AG20443 (cell line): ENCODE results near the gene TECTB.
A peak's percentile ranks its signal among the peaks of the same experiment; 100 is the strongest.
"Not testable (repeated sequence)": the region's sequence is repeated elsewhere in the genome, so short reads cannot be mapped to it uniquely, and the experiment has no call there.

Experiments
- DNase-seq: peaks from one replicate; pipeline ENCODE4 v3.0.0; 2012; ENCODE audit warnings: low spot score, mixed read lengths

Gene TECTB

DNA sequence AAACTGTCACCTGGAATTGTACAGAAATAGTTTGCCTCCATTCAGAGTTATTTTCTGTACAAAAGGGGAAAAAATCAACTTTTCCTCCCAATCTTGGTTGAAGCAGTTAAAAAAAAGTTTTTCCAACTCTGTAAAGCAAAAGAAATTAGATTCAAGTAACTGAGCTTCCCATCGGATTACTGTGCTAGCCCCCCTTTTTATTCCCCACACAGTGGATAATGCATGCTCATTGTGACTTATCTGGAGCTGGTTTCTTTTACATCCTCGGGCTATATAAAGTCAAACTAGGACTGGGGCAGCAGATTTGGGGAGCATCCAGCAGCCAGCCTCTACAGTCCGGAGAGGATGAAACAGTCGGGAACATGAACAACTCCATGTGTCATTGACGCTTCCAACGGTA, at the start of gene TECTB:
Gene TECTB (plus strand): TSS at position 301 of the 400 bp plus-strand sequence. CDS start 335 bp downstream, outside the sequence.
- DNase-seq: no peak

DNA sequence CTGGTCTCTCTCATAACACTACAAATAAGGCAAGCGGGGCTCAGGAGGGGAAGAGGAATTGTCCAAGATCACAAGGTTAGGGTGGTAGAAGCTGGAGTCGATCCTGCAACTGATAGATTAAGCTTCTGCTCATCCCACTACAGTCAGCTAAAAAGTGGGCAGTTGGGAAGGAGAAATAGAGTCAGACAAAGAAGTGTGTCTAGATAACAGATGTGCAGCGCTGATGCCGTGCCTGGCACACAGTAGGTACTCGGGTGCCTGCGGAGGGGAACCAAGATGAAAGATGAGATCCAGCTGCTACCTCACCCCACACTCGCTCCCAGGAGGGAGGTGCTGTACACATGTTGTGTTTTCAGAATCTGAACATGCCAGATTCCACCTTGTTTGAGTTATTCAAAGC, 48.1 kb upstream of the TECTB start:
- DNase-seq: no peak

DNA sequence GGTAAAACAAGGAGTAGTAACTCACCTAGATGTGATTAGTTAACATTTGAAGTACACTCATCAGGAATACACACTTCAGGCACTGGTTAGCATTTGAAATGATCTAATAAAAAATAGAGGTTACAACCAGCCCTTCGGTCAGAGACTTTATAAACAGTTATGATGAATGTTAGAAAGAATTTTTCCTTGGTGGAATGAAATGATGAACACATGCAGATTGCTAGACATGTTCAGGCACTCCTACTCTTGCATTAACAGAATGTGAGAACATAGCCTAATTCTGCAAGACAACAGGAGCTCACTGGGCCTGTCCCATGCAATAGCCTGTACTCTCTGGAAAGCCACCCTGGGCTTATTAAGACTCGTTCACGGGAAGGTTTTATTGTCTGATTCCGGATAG, 47.3 kb upstream of the TECTB start:
- DNase-seq: peak; percentile 40

DNA sequence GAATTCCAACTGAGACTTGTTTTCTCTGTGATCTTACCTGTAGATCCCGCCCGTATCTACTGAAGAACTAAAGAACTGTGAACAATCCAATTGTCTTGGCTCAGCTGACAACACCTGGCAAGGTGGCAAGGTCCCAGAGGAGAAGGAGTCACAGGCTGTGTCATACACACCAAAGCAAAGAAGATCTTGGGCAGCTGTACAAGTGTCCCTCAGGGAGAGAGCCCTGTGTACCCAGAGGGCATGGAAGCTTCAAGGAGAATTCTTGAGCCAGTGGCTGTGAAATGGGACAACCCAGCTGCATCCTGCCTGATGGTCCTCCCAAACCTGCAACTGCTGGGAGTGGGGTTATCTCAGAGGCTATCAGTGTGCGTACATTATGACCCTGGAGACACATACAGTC, 46.7 kb upstream of the TECTB start:
- DNase-seq: no peak

DNA sequence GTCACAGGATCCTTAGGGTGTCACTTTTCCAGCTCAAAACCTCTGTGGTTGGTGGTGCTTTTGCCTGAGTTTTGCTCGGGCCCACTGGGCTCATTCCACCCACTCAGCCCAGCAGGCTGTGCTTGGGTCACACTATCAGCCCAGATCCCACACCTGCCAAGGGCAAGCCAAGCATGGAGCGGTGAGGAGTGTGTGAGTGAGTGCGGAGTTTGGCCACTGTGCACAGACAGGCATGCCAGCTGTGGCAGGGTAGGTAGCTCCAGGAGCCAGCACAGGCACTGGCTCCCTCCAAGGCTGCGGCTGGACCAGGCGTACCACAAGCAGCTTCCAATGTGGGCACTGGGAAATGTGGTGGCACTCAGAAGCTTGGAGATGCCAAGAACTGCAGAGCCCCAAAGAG, 43.9 kb upstream of the TECTB start:
- DNase-seq: no peak

DNA sequence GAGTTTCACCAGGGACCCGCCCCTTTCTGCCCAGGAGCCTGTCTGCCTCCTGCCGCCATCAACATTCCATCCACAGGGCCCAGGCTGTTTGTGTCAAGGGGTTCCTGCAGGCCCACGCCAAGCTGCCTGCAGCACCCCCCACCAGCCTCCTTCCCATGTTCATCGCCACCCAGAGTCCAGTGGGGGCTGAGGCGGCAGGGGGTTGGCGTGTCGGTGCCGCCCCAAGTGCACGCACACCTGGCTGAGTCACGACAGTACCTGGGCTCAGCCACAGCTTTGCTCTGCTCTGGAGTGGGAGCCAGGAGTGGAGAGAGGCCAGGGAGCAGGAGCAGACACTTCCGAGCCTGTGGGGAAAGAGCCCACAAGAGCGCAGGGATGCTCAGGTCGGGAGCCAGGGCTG, 42.8 kb upstream of the TECTB start:
- DNase-seq: no peak

DNA sequence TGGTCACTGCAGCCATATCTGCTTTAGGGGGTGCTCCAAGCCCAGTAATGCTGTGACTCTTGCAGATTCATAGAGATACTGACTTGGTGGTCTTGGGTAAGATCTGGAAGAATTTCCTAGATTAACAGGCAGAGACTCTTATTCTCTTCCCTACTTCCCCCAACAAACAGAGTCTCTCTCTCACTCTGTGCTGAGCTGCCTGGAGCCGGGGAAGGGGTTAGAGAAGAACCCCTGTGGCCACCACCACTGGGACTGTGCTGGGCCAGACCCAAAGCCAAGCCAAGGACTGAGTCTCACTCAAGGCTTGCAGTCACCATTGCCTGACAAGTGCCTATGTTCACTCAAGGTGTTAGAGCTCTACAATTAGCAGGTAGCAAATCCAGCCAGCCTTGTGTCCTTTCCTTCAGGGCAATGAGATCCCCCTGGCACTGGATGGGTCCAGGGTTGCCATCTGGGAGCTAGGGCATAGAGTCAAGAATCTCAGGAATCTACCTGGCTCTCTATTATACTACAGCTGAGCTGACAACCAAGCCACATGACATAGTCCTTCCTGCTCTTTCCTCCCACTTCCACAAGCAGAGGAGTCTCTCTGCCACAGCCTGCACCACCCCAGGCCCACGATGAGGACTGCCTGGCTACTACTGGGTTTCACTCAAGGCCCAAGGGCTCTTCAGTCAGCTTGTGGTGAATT, 41.4 kb upstream of the TECTB start:
- DNase-seq: no peak

DNA sequence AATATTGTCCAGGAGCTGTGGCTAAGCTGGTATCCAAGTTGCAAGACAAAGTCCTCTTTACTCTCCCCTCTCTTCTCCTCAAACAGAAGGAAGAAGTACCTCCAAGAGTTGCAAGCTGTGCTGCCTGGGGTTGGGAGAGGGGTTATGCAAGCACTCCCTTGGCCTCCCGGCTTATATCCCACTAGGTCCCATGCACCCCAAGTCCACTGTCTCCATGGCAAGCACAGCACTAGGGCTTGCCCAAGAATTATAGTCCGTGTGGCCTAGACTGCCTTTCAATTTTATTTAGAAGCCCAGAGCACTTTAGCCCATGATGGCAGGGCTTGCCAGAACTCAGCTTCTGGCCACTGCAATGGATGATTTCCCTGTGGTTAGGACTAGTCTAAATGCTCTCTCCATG, 40.4 kb upstream of the TECTB start:
- no peak for DNase-seq

DNA sequence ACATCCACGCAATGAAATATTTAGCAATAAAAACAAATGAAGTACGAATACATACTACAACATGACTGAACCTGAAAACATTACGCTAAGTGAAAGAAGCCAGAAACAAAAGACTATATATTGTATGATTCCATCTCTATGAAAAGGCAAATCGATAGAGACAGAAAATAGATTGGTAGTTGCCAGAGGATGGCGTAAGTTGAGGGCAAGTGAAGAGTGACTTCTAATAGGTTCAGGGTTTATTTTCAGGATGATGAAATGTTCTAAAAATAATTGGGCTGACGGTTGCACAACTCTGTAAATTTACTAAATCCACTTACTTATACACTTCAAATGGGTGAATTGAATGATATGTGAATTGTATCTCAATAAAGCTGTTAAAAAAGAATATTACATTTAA, 39.5 kb upstream of the TECTB start:
- no peak for DNase-seq

DNA sequence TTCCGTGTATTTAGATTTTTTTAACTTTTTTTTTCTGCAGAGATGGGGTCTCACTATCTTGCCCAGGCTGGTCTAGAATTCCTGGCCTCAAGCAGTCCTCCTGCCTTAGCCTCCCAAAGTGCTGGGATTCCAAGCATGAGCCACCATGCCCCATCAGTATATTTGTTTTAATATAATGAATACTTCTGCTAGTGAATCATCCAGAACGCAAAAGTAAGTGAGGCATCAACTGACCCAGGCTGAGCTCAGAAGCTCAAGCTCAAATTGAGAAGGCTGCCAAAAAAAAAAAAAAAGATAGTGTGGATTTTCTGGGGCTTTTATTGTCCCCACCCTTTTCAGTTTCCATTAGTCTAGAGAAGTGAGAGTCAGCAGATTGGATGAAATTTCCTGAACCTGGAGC, 39.0 kb upstream of the TECTB start:
- DNase-seq: peak; percentile 47

DNA sequence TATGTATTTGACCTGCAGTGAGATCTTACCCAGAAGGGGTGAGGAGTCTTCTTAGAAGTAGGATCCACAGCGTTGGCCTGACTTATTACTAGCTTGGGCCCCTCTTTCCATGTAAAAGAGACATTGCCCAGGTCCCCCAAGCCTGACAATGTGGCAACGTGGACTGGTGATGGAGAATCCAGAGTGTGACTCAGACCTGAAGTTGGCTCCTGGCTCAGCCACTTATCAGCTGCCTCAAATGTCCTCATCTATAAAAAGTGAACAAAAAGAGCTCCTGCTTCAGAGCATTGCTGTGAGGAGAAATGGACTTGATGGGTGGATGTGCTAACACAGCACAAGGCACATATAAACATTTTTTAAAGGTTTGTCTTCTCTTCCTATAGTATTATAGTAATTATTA, 35.4 kb upstream of the TECTB start:
- no peak for DNase-seq

DNA sequence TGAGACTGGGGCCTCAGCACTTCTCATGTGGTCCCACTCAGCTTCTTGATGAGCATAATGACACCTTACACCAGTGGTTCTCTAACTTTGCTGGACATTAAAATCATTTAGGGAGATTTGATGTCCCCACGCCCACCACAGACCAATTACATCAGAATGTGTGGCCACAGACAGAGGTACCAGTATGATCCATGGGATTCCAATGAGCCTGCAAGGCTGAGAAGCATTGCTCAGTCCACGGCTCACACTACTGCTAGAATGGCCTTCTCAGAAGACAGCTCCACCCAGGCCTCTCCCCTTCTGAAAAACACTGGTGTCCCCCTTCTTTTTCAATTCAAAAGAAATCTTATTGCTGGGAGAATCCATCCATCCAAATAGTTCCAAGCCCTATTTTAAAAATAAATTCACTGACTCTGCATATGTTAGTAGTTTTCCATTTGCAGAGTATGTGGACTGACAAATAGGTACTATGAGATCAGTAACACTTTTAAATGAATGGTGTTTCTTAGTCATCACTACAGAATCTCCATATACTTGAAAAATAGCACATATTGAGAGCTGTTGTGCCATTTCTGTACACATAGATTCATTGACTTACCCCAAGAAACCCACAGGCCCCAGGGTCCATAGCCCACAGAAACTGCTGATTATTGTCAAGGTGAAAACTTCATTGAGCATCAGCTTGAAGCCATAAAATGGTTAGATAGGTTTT, 34.5 kb upstream of the TECTB start:
- no peak for DNase-seq

DNA sequence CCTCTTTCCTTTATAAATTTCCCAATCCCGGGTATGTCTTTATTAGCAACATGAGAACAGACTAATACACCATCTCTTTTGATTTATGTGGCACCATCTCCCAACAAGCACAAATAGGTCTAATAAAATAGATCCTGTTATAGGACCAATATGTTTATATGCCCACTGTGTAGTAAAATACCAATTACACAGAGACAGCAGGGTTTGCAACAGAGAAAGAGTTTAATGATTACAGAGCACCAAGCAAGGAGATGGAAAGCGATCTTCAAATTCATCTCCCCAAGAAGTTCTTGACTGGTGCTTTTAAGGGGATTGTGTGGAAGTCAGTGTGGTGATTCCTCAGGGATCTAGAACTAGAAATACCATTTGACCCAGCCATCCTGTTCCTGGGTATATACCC, 33.5 kb upstream of the TECTB start:
- no peak for DNase-seq

DNA sequence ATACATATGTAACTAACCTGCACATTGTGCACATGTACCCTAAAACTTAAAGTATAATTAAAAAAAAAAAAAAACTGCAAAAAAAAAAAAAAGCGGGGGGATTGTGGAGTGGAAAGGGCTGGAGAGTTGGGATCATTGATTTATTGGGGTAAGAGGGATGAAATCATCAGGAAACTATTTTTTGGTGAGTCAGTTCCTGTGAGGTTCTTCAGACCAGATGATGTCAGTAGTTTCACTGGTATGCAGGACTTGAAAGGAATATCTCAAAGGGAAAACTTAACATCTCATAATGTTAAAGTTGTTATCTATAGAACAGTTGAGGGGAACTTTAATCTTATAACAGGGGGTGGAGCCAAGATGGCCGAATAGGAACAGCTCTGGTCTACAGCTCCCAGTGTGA, 32.6 kb upstream of the TECTB start:
- DNase-seq: peak; percentile 44

DNA sequence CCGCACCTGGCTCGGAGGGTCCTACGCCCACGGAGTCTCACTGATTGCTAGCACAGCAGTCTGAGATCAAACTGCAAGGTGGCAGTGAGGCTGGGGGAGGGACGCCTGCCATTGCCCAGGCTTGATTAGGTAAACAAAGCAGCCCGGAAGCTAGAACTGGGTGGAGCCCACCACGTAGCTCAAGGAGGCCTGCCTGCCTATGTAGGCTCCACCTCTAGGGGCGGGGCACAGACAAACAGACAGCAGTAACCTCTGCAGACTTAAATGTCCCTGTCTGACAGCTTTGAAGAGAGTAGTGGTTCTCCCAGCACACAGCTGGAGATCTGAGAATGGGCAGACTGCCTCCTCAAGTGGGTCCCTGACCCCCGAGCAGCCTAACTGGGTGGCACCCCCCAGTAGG, 32.0 kb upstream of the TECTB start:
- not testable (repeated sequence) for DNase-seq

DNA sequence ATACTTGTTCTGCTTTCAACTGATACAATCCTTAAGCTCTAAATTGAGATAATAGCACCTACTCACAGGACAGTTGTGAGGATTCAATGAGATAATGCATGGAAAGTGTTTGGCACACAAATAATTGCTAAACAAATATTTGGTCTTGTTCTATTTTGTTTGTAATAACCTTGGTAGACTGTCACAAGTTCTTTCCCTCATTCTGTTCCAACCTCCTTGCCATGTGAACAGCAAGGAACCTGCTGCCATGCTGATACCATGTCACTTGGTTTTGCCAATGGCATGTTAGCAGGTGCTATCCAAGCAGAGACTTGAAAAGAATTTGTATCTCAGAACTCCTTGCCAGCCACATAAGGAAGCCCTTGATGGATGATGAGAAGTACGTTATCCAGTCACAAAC, 24.8 kb upstream of the TECTB start:
- DNase-seq: no peak

DNA sequence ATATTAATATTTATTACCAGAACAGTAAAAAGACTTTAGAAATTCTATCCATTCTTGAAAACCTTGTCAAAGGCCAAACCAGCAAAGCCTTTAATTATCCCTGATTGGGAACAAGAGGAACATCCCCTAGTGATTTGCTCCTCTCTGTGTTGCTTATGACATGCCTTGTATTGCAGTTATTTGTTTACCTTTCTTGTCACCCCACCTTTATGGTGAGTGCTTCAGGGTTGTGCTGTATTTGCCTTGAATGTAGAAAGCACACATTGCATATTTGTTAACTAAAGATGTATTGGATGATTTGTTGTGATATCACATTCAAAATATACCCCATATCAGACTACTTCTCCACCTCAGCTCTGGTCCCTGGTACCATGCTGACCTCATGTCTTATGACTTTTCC, 23.5 kb upstream of the TECTB start:
- no peak for DNase-seq

DNA sequence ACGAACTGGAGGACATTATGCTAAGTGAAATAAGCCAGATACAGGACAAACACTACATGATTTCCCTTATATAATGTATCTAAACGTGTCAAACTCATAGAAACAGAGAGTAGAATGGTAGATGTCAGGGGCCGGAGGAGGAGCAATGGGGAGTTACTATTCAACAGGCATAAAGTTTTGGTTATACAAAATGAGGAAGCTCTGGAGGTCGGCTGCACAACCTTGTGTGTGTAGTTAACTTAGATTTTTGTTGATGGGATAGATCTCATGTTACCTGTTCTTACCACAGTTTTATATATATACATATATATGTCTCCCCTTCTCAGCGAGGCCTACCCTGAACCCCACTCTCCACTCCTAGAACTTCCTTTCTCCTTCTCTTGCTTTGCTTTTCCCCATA, 22.4 kb upstream of the TECTB start:
- no peak for DNase-seq

DNA sequence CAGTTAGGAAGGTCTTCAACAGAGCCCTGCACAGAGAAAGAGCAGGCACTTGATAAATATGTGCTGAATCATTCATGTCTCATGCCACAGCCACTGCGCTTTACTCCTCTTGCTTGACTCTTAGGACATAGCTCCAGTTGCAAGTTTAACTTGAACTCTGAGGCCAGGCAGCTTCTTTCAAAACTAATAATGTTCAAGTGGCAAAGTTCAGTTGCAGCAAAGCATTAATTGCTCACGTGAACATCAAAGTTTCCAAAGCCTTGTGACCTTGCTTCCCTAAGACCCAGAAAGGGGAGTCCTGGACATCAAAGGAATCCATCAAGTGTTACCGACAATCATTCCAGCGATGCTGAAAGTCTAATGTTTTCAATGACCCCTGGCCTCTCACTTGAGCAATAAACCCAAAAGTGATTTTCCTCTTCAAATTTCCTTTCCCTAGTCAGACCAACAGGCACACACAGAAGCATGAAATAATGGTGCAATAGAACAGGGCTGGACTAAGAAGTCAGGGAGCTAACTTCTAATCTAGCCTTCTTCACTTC, 21.8 kb upstream of the TECTB start:
- DNase-seq: peak; percentile 73

DNA sequence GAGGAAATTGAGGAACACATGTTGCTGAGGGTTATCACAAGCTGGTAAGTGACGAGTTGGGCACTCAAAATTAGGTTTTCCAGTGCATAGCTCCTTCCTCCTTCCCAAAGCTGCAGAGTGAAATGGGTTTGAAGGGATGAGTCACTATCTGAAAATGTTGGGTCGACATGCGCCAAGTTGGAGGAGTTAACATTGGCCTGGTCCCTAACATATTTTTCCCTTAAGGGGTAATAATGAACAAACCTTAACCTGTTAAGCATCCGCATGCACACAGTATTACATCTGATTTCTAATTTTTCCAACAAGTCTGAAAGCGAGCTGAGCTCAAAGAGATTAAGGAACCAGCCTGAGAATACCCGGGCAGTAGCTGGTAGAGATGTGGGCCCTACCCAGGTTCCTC, 20.7 kb upstream of the TECTB start:
- peak; percentile 24 for DNase-seq

DNA sequence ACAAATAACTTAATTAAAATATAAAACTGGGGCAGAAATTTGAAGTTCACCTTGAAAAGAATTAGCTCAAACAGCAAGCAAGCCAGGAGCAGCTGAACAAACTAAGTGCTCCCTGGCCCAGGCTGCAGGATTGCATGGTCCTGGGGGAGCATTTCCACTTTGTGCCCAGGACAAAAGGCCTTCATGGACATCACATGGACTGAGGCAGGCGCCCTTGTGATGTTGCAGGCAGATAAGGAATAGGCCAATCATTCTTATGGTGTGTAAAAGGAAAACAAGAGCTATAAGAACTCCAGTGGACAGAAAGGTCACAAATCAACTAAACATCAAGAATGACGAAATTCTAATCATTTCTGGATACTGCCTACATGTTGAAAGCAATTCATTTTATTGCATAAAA, 17.5 kb upstream of the TECTB start:
- DNase-seq: no peak

DNA sequence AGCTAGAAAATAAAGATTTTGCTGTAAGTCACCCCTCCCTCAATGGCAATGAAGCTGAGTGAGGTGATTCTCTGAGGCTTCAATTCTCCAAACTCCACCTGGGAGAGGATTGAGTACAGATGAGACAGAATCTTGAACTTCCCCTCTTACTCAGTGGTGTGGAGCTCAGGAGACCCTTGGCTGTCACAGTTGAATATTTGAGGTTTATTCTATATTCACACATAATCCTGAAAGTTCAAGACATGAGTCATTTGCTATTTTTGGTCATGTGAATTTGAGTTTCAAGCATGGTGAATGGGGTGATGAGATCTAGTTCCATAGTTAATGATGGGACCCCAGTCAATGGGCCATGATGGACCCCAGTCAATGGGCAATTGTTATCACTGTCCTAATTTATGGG, 13.9 kb upstream of the TECTB start:
- peak; percentile 20 for DNase-seq

DNA sequence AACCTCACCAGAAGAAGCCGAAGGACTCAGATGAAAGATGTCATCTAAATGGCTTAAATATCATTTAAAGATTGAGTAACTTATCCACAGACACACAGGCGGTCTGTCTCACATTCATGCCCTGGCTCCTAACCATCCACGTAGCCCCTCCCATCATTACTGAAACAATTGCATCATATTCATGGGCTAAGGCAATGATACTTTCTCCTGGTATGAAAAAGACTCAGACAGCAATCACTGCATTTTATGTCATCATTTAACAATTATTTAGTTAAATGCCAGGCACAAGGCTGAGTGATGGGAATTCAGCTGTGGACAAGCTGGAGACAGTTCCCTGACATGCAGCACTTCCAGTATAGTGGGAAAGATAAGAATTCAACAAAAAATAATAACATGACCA, 11.2 kb upstream of the TECTB start:
- peak; percentile 83 for DNase-seq

DNA sequence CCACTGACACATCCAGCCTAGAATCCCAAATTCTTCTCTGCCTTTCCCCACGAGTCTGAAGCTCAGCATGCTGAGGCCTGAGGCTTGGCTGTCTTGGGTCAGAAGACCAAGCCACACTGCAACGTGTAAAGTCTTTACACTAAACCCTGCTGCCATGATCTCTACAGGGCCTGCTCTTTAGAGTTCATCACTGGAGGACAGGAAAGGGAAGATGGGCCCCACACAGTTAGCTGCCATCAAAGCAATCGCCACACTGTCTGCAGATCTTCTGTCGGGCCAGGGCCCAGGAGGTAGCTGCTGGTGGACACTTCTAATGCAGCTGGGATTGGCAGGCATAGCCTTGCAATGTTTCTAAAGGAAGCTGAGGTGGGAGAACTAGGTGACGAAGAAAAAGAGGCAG, 8.4 kb upstream of the TECTB start:
- DNase-seq: no peak
